ENCODE results near the gene ASZ1.
"Not testable (repeated sequence)": the region's sequence is repeated elsewhere in the genome, so short reads cannot be mapped to it uniquely, and the experiment has no call there.

Gene ASZ1, protein sequence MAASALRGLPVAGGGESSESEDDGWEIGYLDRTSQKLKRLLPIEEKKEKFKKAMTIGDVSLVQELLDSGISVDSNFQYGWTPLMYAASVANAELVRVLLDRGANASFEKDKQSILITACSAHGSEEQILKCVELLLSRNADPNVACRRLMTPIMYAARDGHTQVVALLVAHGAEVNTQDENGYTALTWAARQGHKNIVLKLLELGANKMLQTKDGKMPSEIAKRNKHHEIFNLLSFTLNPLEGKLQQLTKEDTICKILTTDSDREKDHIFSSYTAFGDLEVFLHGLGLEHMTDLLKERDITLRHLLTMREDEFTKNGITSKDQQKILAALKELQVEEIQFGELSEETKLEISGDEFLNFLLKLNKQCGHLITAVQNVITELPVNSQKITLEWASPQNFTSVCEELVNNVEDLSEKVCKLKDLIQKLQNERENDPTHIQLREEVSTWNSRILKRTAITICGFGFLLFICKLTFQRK

DNA sequence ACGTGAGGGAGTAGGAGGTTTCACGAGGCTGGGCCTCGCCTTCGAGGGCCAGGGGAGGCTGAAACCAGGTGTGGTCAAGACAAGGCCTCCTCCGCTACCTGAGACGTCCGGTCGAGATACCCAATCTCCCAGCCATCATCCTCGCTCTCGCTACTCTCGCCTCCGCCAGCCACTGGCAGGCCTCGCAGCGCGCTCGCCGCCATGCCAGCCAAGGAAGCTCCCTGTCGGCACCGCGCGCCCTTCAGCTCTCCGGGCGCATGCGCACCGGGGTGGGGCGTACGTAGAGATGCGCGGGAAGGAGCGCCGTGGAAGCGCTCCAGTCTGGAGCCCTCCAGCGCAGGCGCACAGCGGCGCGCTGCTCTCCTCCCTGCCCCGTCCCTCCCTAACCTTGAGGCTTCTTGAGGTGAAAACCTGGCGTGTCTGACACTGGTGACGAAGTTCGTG is at the start of gene ASZ1:
TSS of gene ASZ1 (minus strand) at position 236 of the 444 bp plus-strand sequence. CDS start at position 203, 33 bp downstream.
- DNase-seq (ENCODE audit: low read depth): no peak

DNA sequence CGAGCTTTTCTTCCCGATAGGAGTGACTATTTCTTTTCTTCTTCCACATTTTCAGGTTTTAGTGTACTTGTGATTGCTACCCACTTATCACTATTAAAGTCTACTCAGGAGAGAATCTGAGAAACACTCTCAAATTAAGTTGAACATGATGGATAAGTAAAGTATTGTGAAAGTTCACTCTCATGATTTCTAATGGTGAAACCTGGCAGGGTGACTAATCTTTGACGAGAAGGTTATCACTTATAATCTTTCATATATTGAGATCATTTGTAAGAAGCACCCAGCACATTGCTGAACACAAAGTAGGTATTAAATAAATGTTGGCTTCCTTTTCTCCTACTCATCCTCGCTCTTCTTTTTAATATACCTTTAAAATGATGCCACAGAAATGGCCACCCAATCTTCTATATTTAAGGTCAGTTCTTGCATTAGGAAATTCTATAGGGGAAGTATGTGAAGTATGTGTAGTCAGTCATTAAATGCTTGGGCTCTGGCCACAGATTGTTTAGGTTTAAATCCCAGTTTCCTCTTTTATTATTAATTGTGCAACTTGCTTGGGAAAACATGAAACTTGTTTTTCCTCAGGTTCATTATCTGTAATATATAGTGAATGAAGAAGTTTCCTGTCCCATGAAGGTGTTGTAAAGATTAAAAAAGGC is 49.4 kb upstream of the ASZ1 start:
- DNase-seq (ENCODE audit: low read depth): no peak

DNA sequence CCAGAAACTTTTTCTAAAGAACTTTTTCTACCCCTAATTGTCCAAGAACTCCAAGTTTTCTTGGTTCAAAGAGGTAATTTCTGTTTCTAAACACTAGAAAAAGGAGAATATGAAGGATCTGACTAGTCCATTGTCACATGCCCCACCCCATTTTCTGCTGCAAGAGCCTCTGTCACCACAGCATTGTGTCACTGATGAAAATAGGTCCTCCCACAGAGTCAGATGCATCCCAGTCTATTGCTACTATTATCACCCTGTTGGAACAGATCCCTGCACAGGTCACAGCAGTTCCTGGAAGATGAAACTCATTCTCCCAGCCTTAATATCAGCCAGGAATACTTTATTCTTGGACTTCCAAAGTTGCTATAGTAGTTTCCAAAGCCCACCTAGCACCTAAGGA is 45.0 kb upstream of the ASZ1 start:
- no peak for DNase-seq (ENCODE audit: low read depth)

DNA sequence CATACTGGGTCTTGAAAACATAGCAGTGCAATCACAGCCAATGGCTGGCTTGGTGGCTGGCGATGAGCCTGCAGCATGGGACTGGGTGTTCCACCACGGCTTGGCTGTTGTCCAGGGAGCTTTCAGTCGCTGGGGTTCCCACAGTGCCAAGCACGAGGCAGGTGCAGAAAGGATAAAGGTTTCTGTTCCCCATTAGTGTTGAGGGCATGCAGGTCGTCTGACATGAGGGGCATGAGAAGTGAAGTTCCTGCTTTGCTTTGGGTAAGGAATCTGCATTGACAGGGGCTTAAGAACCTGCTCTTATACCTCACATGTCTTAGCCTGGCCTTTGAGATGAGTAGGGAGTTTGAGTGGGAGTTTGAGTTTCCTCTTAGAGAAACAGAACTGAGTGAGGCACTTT is 43.5 kb upstream of the ASZ1 start:
- no peak for DNase-seq (ENCODE audit: low read depth)

DNA sequence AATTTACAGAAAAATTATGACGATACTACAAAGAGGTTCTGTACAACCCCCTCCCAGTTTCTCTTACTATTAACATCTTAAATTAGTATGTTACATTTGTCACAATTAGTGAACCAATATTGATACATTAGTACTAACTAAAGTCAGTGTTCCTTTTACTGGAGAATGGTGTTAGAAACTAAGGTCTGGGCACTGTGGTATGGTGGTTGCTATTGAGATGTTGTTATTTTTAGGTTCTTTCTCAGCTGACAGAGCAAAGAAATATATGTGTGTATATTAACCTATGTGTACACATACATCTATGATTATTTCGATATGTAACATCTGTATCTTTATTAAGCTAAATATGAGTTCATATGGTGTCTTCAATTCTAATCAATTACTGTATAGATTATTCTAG is 40.9 kb upstream of the ASZ1 start:
- no peak for DNase-seq (ENCODE audit: low read depth)

DNA sequence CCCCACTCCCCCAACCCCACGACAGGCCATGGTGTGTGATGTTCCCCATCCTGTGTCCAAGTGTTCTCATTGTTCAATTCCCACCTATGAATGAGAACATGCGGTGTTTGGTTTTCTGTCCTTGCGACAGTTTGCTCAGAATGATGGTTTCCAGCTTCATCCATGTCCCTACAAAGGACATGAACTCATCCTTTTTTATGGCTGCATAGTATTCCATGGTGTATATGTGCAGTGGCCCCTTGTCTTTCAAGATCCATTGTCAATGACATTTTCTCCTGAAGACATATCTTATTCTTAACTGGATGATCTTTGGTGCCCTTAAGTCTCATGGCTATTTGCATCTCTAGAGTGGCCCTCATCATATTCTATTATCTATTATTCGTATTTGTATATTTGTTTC is 33.5 kb upstream of the ASZ1 start:
- DNase-seq (ENCODE audit: low read depth): not testable (repeated sequence)

DNA sequence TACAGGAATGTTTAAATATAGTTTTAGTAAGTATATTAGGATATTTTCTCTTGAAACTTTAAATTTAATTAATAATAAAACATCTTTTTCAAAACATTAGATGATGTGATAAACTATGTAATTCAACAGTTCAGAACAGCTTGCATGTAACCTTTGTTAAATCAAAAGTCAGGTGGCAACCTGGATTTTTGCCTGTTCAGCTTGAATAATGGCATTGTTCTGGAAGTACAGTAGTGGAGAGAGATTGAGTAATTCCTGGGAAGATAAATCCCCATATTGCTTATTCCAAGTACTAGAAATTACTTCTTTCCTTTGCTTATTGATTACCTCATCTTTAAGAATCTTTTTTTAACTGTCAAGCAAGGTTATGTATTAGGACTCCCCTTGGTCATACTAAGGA is 32.4 kb upstream of the ASZ1 start:
- no peak for DNase-seq (ENCODE audit: low read depth)

DNA sequence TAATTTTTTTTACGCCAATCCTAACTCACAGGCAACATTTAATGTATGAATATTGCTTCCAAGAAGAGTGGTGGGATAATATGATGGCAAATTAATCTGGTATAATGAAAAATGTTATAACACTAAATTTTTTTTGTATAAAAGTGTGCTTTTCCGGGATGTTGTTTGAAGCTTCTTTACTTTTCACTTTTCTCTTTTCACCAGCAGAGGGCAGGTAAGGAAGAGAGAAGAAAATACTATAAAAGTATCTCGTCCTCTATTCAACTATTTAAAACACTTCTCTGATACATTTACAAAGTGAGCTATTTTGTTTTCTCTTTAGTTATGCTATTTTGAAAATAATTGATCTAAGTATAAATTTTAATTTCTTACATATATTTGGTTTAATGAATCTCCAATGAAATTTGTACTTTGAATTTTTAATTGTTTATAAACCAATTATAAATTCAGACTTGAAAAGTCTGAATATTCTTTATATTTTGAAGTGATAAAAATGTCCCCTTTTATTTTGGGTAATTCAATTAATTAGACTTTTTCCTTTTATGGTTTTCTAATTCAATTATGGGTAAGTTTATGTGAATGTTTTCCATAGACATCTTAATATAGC is 31.8 kb upstream of the ASZ1 start:
- no peak for DNase-seq (ENCODE audit: low read depth)

DNA sequence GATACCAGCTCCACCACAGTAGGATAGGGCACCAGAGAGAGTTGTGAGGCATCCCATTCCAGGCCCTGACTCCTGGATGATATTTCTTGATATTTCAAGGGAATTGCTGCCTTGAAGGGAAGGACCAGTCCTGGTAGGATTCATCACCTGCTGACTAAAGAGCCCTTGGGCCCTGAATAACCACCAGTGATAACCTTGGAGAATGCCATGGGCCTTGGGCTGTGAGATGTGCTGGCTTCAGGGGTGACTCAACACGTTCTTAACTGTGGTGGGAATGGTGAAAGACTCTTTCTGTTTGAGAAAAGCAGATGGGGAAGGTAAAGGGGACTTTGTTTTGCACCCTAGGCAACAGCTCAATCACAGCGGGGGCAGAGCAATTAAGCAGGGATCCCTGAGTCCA is 21.4 kb upstream of the ASZ1 start:
- no peak for DNase-seq (ENCODE audit: low read depth)

DNA sequence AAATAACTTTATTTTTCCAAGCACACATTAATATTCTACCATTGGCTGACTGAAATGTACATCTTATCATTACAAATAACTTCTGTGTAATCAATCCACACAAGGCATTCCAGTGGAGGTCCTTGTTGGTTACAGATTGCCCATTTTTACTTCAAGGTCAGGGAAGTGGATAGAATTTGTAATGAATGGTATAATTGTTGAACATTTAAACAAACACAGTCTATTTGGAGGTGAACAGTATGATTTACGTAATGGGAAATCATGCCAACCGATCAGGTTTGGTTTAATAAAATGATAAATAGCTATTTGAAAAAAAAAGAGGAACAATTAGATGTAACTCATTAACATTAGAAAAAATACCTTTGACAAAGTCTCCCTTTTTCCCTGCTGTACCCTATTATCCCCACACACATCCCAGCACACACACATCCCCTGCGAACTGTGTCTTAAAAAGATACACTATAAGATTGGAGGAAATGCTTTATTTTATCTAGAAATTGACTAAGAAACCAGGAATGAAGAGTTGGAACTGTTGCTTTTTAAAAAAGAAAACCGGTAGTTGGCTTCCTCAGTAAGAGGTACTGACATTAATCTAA is 19.0 kb upstream of the ASZ1 start:
- no peak for DNase-seq (ENCODE audit: low read depth)

DNA sequence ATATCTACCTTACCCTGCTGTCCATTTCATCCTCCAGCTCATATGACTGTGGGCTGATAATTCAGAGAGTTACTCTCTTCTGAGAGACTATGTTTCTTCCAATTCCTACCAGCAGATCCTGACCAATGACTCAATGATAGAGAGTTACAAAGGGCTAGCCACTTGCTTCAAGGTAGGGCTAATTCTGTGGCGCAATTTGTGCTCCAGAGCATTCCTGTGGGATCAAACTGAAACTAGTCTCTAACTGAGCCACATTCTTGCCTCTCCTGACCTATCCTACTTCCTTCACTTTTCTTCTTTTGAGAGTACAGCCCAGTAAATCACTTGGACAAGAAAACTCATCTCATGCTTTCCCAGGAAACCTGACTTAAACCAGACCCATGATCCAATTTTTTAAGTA is 17.9 kb upstream of the ASZ1 start:
- no peak for DNase-seq (ENCODE audit: low read depth)

DNA sequence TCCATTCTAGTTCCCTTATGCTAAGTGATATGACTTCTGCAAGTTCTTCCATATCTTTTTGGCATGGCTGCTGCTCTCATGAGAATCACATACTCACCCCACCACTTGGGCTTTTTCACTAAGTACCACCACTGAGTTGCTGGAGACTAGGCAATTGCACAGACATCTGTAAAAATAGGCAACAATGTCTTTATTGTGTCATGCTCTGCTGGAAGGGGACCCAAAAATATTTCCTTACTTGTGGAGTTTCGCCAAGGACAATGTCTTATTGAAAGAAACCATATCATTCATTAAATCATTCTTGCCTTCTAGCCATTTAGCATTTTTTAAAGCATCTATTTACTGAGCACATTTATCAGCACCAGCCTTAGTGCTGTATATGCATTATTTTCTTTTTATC is 17.4 kb upstream of the ASZ1 start:
- no peak for DNase-seq (ENCODE audit: low read depth)

DNA sequence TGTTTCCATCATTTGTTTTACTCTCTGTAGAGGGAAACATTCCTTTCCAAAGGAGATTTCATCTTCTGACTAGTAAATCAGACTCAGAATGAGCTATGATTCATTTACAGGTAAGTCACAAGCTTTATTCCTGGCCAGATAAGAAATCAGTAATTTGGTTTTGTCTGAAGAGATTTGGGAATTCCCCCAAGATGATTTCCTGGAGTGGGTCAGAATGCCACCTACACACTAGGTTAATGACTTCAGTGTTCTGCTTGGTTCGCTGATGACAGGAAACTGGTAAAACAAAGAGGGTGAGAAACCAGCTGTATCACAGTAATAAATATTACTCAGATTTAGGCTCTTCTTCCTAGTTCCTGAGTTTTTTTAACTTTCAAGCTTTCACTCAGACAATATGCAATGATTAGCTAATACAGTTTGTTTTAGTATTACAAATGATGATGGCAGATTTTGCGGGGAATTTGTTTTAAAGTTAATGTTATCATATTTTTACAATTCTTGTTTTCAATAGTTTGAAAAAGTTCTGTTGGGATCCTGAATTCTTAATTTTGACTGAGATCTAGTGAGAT is 8.3 kb upstream of the ASZ1 start:
- DNase-seq (ENCODE audit: low read depth): no peak

DNA sequence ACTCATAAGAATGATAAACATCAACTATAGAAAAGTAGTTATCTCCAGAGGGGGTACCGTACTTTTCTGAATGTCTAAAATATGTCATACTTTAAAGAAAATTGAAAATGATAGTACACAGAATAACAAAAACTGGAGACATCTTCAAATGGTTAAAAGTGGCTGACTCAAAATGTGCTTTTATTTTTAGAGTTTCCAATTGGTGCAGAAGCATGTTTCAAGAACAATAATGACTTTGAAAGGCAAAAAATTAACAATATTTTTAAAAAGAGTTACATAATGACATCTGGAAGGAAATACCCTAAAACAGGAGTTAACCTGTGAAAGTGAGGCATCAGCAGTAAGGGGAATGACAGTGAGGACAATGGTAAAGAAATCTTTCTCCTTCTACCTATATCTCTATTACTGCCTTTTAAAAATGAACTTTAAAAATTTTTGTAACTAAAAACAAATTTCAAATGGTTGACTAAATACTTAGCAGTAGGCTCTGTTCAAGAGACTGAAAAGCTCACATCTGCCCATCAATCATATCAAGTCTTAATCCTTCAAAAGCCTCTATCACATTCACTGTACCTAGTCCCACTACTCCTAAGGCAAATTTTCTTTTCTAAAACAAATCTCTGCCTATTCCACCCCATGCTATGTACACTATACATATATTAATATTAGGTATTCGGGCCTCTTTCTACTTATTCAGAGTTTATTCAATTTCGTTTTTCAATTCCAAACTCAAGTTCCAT is 3.0 kb downstream of the ASZ1 start:
- no peak for DNase-seq (ENCODE audit: low read depth)

DNA sequence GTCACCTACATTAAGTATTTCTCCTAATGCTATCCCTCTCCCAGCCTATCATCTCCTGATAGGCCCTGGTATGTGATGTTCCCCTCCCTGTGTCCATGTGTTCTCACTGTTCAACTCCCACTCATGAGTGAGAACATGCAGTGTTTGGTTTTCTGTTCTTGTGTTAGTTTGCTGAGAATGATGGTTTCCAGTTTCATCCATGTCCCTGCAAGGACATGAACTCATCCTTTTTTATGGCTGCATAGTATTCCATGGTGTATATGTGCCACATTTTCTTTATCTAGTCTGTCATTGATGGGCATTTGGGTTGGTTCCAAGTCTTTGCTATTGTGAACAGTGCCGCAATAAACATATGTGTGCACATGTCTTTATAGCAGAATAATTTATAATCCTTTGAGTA is 12.7 kb downstream of the ASZ1 start:
- not testable (repeated sequence) for DNase-seq (ENCODE audit: low read depth)

DNA sequence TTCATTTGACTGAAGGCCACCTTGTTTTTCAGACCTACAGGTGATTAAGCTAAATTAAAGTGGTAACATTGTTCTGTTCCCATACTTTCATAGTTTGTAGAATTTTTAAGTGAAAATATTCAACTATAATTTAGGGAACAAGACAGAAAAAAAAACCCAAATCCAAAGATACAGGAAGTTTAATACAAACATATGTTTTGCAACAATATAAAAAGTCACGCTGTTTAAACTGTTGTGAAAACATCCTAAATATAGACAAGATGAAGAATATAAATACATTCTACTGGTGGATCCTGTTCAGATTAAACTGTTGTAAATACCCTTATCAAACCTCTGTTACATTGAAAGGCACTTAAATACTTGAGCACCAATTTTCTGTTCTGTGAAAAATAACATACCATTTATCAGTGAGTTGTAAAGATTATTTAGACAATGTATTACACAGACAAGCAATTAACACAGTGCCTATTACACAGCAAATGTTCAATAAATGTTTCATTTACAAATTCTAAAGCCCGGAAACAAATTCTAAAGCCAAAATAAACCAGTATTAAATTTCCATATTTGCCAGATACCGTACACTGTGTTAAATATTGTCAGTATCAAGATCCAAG is 14.2 kb downstream of the ASZ1 start:
- no peak for DNase-seq (ENCODE audit: low read depth)

DNA sequence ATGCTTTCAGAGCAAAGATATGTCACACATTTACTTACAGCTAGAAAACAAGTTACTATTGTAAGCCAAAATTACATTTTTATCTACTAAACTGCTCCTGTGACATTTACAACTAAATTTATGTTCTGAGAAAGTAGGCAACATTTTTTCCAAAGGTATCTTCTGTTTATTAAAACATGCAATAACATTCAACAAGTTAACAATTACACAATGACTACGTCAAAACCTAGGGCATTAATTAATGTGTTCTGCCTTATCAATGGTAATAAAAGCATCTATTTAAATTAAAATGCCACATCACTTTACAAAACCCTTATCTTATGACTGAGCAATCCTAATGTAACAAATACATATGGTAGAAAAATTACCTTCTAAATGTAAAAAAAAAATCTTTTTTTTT is 14.9 kb downstream of the ASZ1 start:
- DNase-seq (ENCODE audit: low read depth): no peak

DNA sequence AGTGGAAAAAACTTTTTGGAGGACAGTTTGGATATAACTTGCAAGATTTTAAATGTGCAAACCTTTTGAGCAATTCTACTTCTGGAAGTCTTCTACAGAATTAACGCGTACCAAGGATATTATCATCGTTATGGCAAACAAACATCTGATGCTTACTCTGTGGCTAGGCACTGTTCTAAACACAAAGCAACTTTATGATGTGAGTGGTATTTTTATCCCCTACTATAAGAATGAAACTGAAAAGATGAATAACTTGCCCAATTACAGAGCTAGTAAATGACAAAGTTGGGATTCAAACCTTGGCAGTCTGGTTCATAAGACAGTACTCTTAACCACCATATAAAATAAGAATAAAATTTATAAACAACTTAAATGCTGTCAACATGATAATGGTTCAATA is 15.8 kb downstream of the ASZ1 start:
- DNase-seq (ENCODE audit: low read depth): no peak

DNA sequence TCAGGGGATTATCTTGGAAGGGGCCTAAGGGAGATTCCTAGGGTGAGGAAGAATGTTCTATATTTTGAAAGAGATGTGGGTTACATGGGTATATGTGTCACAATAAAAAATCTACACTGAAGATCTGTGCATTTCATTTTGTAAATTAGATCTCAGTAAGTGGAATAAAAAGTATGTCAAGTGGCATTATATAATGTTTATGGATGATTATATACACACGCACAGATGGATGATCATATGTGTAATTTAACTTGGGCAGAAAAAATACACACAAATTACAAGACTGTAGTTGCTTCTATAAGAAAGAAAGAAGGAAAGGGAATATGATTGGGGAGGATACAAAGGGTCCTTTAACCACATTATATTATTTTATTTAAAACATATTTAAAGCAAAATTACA is 18.5 kb downstream of the ASZ1 start:
- DNase-seq (ENCODE audit: low read depth): no peak

DNA sequence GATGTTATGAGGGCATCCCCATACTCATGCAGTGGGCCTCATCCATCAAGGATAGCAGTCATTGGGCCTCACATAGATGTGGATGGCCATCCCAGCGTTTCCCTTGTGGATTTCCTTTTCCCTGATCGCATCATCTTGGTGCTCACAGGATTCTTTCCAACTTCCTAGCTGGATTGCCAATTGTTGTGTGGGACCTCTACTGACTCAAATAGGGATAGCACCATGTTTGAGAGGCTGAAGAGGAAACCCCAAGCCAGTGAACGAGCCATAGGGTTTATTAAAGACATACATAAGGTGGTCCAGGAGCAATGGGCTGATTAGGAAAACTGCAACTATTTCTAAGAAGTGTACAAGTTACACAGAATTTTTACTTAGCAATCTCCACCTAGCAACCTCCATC is 21.8 kb downstream of the ASZ1 start:
- no peak for DNase-seq (ENCODE audit: low read depth)

DNA sequence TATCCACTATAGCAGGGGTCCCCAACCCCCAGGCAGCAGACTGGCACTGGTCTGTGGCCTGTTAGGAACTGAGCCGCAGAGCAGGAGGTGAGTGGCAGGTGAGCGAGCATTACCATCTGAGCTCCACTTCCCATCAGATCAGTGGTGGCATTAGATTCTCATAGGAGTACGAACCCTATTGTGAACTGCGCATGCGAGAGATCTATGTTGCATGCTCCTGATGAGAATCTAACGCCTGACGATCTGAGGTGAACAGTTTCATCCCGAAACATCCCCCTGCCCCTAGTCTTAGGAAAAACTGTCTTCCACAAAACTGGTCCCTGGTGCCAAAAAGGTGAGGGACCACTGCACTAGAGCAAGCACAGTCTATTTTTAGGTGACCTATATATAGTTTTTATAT is 23.6 kb downstream of the ASZ1 start:
- no peak for DNase-seq (ENCODE audit: low read depth)
